PC-3 (cell line): Measurements from ENCODE around the gene NEK1. TPM values are rescaled to one million over a fixed set of nuclear protein-coding genes. Genes with fewer than 3 reads are reported as not detected.

Source experiments
- ATAC-seq: fragments of 200-7000 bp; cut with Tn5 transposase; 2 replicates; pipeline ENCODE4 v1.9.1; 2020; ENCODE audit warnings: mild to moderate bottlenecking, moderate library complexity
- BruUV-seq: library from RNA; stranded (reverse); fragments of 400-500 nt; replicated peaks from 2 replicates; lab custom pipeline; 2021; lab: Mats Ljungman, UMichigan
- CTCF ChIA-PET: fragments of 300-600 bp; sonication (Branson Sonifier 250); formaldehyde crosslinking; loops from one replicate; lab custom pipeline; 2022; ENCODE audit warnings: antibody characterized with exemption; lab: Charles Lee
- POLR2A ChIA-PET: fragments of 300-600 bp; sonication (Branson Sonifier 250); formaldehyde crosslinking; loops from one replicate; lab custom pipeline; 2022; ENCODE audit warnings: antibody characterized with exemption; ENCODE audit not compliant: unreplicated experiment; lab: Charles Lee
- DNase-seq: peaks from one replicate; pipeline ENCODE4 v3.0.0-alpha.2; 2015
- H2AFZ ChIP-seq: fragments of 300-600 bp; sonication (generic); 2 replicates; pipeline ENCODE4 v1.6.0; 2016; ENCODE audit warnings: antibody characterized with exemption, low read length
- H3F3A ChIP-seq: fragments of 300-600 bp; sonication (generic); one replicate; pipeline ENCODE4 v1.6.0; 2017; ENCODE audit warnings: antibody characterized with exemption, low read length, control low read depth, mild to moderate bottlenecking; ENCODE audit not compliant: unreplicated experiment
- H3K27ac ChIP-seq: fragments of 300-600 bp; sonication (generic); 2 replicates; pipeline ENCODE4 v1.5.1; 2016; ENCODE audit warnings: mild to moderate bottlenecking, low read length
- H3K27me3 ChIP-seq: fragments of 300-600 bp; sonication (generic); 2 replicates; pipeline ENCODE4 v1.6.1; 2016; ENCODE audit warnings: low read length, mixed read lengths
- H3K36me3 ChIP-seq: fragments of 300-600 bp; sonication (generic); 2 replicates; pipeline ENCODE4 v1.6.1; 2016; ENCODE audit warnings: low read depth, mixed run types, low read length, mixed read lengths
- H3K4me1 ChIP-seq: fragments of 300-600 bp; sonication (generic); 2 replicates; pipeline ENCODE4 v1.5.1; 2016; ENCODE audit warnings: low read length; ENCODE audit not compliant: insufficient read depth
- H3K4me2 ChIP-seq: fragments of 300-600 bp; sonication (generic); 2 replicates; pipeline ENCODE4 v1.6.0; 2016; ENCODE audit warnings: low read length
- H3K4me3 ChIP-seq: fragments of 300-600 bp; sonication (generic); 2 replicates; pipeline ENCODE4 v1.5.1; 2016; ENCODE audit warnings: mild to moderate bottlenecking, low read length, mixed read lengths
- H3K79me2 ChIP-seq: fragments of 300-600 bp; sonication (generic); 2 replicates; pipeline ENCODE4 v1.6.1; 2017; ENCODE audit warnings: low read length, mixed read lengths
- H3K9ac ChIP-seq: fragments of 300-600 bp; sonication (generic); 2 replicates; pipeline ENCODE4 v1.6.0; 2016; ENCODE audit warnings: mild to moderate bottlenecking, low read length
- H3K9me2 ChIP-seq: fragments of 300-600 bp; sonication (generic); replicated peaks from 2 replicates; pipeline ENCODE4 v1.6.1; 2016; ENCODE audit warnings: mixed run types, low read length, mixed read lengths
- H3K9me3 ChIP-seq: fragments of 300-600 bp; sonication (generic); 2 replicates; pipeline ENCODE4 v1.6.1; 2016; ENCODE audit warnings: low read length, mixed read lengths
- H4K20me1 ChIP-seq: fragments of 300-600 bp; sonication (generic); 2 replicates; pipeline ENCODE4 v1.6.1; 2016; ENCODE audit warnings: low read length, mixed read lengths
- EZH2 ChIP-seq: fragments of 300-600 bp; sonication (generic); IDR thresholded peaks from one replicate; pipeline ENCODE4 v1.6.1; 2017; ENCODE audit warnings: antibody characterized with exemption, mild to moderate bottlenecking, low read length; ENCODE audit not compliant: unreplicated experiment
- EZH2phosphoT487 ChIP-seq: fragments of 300-600 bp; sonication (generic); IDR thresholded peaks from 2 replicates; pipeline ENCODE4 v1.6.1; 2018; ENCODE audit warnings: mild to moderate bottlenecking, antibody characterized with exemption, low read length, borderline replicate concordance
- intact Hi-C: fragments of 100-400 bp; cut with micrococcal nuclease; formaldehyde crosslinking; loops from 2 replicates; pipeline ENCODE4 v1.9.0; 2023
- total RNA-seq: library from RNA; depleted of rRNA; stranded (reverse); fragments of >200 nt; gene quantifications from 2 replicates; pipeline ENCODE4 v1.2.3, GENCODE V29; 2014
- TF ChIP-seq, protein P1 (sequence below): fragments of 300-600 bp; sonication (generic); conservative IDR thresholded peaks from 2 replicates; pipeline ENCODE4 v1.5.1; 2017; ENCODE audit warnings: antibody characterized with exemption, low read depth, mild to moderate bottlenecking, low read length

Gene NEK1
- total RNA-seq, 1 experiment from 2014 or later, result 4.3 TPM

DNA sequence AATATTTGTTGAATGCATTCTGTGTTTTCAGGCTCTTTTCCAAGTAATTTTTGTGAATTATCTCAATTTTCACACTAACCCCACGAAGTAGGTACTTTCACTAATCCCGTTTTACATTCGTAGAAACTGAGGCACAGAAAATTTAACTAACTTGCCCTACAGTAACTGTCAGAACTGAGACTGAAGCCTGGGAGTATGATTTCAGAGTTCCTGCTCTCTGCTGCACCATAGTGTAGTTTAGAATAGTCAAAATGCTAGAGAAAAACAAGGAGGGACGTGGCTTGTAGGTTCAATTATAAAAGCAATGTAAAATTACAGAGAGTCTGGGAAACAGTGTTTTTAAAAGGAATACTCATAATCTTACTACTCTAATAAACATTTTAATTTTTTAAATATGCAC, 10.2 kb upstream of the NEK1 start:
- no peak for ATAC-seq
- DNase-seq, result no peak
- Histone ChIP-seq H3K4me1 (peaks cover 19% of the 10 kb centered on the region), H3K79me2 (peaks cover 68% of the 10 kb centered on the region), H3K4me3 (peak overlapping the region; percentile 92), H3F3A (no peaks in the 10 kb centered on the region), H3K36me3 (no peaks in the 10 kb centered on the region), H3K9ac (peak overlapping the region; percentile 39; the same call in 1 of the 2 replicates), H3K4me2 (peak overlapping the region; percentile 89), H3K27ac (peak overlapping the region; percentile 83), H3K27me3 (no peaks in the 10 kb centered on the region), H3K9me3 (no peaks in the 10 kb centered on the region), H3K9me2 (no peaks in the 10 kb centered on the region), H2AFZ (no peak overlapping the region), H4K20me1 (no peaks in the 10 kb centered on the region)
- intact Hi-C loops, result loop anchor here (10.0 kb wide), 1 partner anchor 172 kb away; no protein-coding TSS in a partner anchor
- ChIA-PET CTCF (no interaction called here), POLR2A (no interaction called here)
- TF ChIP-seq EZH2phosphoT487 (no peak), EZH2 (no peak)
- TF ChIP-seq, protein P1, sequence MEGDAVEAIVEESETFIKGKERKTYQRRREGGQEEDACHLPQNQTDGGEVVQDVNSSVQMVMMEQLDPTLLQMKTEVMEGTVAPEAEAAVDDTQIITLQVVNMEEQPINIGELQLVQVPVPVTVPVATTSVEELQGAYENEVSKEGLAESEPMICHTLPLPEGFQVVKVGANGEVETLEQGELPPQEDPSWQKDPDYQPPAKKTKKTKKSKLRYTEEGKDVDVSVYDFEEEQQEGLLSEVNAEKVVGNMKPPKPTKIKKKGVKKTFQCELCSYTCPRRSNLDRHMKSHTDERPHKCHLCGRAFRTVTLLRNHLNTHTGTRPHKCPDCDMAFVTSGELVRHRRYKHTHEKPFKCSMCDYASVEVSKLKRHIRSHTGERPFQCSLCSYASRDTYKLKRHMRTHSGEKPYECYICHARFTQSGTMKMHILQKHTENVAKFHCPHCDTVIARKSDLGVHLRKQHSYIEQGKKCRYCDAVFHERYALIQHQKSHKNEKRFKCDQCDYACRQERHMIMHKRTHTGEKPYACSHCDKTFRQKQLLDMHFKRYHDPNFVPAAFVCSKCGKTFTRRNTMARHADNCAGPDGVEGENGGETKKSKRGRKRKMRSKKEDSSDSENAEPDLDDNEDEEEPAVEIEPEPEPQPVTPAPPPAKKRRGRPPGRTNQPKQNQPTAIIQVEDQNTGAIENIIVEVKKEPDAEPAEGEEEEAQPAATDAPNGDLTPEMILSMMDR, result no peak
- BruUV-seq, result no TSS peak

DNA sequence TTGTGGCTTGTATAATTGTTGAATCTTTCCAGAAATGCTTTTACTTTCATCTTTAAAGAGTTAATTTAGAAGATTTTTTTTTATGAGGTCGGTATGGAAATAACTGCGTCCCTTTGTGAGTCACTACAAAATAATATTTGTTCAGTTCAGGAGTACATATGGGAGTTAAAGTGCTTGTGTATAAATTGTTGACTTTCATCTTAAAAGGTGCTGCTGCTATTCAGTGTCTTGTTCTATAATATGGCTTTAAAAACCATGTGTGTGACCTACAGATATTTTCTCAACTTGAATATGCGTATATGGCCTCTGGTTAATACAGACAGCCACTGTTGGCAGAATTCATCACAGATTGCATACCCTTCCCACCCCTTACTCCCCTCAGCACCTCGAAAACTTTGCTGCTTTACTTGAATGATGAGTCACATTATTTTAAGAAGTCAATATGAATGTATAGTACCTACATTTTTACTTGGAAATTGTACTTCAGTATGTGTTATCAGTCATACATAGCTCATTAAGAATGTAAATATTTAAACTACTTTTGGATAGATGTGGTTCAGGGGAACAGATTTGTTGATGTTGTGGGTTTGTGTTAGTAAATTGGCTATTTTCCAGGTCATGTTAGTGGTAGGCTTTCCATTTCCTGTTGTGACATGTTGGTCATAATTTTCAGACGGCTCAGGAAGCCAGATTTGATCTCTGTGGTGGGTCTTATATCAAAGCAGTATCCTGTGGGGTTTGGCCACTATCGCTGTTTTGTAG, 9.5 kb upstream of the NEK1 start:
- H3K27ac ChIP-seq, result peak overlapping the region; percentile 83
- H3F3A ChIP-seq, result no peaks in the 10 kb centered on the region
- no peaks in the 10 kb centered on the region for H3K27me3 ChIP-seq
- intact Hi-C loops, result loop anchor here (2.0 to 10.0 kb wide), 2 partner anchors 13 to 173 kb away; no protein-coding TSS in a partner anchor
- peak overlapping the region; percentile 89 for H3K4me2 ChIP-seq
- no peaks in the 10 kb centered on the region for H3K36me3 ChIP-seq
- H3K4me1 ChIP-seq, result peaks cover 19% of the 10 kb centered on the region
- no peaks in the 10 kb centered on the region for H3K9me2 ChIP-seq
- peak; percentile 65 for DNase-seq
- TF ChIP-seq EZH2 (no peak), EZH2phosphoT487 (no peak)
- TF ChIP-seq, protein P1, result no peak
- ATAC-seq, result peak; percentile 9
- BruUV-seq, result no TSS peak
- ChIA-PET POLR2A (no interaction called here), CTCF (no interaction called here)
- peaks cover 63% of the 10 kb centered on the region for H3K79me2 ChIP-seq
- peak overlapping the region; percentile 92 for H3K4me3 ChIP-seq
- H3K9me3 ChIP-seq, result no peaks in the 10 kb centered on the region
- no peaks in the 10 kb centered on the region for H4K20me1 ChIP-seq
- peak overlapping the region; percentile 92 for H3K9ac ChIP-seq
- no peak overlapping the region for H2AFZ ChIP-seq

DNA sequence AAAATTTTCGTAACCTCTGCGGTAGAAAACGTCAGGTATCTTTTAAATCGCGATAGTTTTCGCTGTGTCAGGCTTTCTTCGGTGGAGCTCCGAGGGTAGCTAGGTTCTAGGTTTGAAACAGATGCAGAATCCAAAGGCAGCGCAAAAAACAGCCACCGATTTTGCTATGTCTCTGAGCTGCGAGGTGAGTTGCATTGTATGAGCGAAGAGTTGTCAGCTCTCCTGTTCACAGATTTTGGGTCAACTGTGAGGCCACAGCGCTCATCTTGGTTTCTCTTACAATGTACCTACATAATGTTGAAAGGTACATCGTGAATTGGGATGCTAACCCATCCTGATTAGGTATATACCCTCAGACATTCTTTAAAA, 8.5 kb upstream of the NEK1 start:
- Histone ChIP-seq H3K79me2 (peaks cover 54% of the 10 kb centered on the region), H4K20me1 (no peaks in the 10 kb centered on the region), H3K9ac (peak overlapping the region; percentile 92), H3K4me2 (peak overlapping the region; percentile 89), H3K36me3 (no peaks in the 10 kb centered on the region), H3K27me3 (no peaks in the 10 kb centered on the region), H3K9me2 (no peaks in the 10 kb centered on the region), H3K4me1 (peaks cover 19% of the 10 kb centered on the region), H2AFZ (peak overlapping the region; percentile 71), H3F3A (no peaks in the 10 kb centered on the region), H3K27ac (peak overlapping the region; percentile 83), H3K4me3 (peak overlapping the region; percentile 92), H3K9me3 (no peaks in the 10 kb centered on the region)
- ChIA-PET CTCF (no interaction called here), POLR2A (no interaction called here)
- TSS peak; percentile 86 for BruUV-seq
- no peak for ATAC-seq
- peak; percentile 10 for DNase-seq
- TF ChIP-seq, protein P1, result no peak
- TF ChIP-seq EZH2phosphoT487, result no peak
- no peak for TF ChIP-seq EZH2
- intact Hi-C loops, result loop anchor here (1.0 to 10.0 kb wide), 4 partner anchors 14 to 174 kb away; no protein-coding TSS in a partner anchor
